Daoy (cell line): ENCODE data around the gene ABHD5. TPM values are rescaled to one million over a fixed set of nuclear protein-coding genes. Genes with fewer than 3 reads are reported as not detected.
A peak's percentile ranks its signal among the peaks of the same experiment; 100 is the strongest.

Experiments used
- DNase-seq: peaks from one replicate; pipeline ENCODE4 v3.0.0-alpha.2; 2015; ENCODE audit warnings: low read depth
- total RNA-seq: library from RNA; depleted of rRNA; stranded (reverse); fragments of >200 nt; shearing (Covaris generic); gene quantifications from 2 replicates; pipeline ENCODE4 v1.2.3, GENCODE V29; 2014

Gene ABHD5
- total RNA-seq, 1 experiment from 2014 or later: 33.4 TPM

GRCh38 chr3:43718296-43718695, 27.6 kb downstream of the ABHD5 start:
- DNase-seq: no peak

GRCh38 chr3:43723121-43723734, 32.5 kb downstream of the ABHD5 start:
- DNase-seq: no peak

GRCh38 chr3:43726521-43726920, 35.8 kb downstream of the ABHD5 start:
- peak; percentile 23 for DNase-seq

- peak; percentile 18 for DNase-seq
Measured at GRCh38 chr3:43727930-43728329, 37.2 kb downstream of the ABHD5 start.

GRCh38 chr3:43728476-43728875, 37.7 kb downstream of the ABHD5 start:
- no peak for DNase-seq

- DNase-seq: no peak
Measured at GRCh38 chr3:43728947-43729346, 38.2 kb downstream of the ABHD5 start.

DNA sequence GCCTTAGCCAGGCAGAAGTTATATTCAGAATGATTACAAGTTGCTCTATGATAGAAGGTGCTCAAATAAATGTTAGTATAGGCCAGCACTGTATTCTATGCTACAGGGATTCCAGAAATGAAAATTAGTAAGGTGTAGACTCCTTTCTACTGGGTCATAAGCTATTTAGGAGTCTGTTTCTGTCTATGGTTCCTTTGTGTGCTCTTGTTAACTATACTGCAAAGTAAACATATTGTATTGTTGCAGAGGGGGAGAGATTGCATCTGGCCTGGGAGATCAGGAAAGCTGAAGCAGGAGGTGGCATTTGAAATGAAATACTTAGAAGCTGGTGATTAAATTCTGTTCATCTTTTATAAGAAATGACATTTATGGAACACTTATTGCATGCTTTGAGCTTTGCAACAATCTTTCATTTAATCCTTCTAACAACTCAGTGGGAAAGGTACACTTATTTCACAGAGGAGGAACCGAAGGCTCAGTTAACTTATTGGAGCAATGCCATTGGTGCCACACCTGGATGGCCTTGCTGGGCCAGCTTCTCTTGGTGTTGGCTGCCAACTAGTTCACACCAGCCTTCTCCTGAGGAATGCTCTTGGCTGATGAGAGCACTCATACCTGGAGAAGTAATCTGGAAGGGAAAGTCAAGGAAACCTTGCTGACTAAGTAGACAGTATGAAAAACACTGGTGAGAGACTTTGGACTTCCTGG, 39.1 kb downstream of the ABHD5 start:
- DNase-seq: no peak

GRCh38 chr3:43732747-43733425, 42.1 kb downstream of the ABHD5 start:
- no peak for DNase-seq

DNA sequence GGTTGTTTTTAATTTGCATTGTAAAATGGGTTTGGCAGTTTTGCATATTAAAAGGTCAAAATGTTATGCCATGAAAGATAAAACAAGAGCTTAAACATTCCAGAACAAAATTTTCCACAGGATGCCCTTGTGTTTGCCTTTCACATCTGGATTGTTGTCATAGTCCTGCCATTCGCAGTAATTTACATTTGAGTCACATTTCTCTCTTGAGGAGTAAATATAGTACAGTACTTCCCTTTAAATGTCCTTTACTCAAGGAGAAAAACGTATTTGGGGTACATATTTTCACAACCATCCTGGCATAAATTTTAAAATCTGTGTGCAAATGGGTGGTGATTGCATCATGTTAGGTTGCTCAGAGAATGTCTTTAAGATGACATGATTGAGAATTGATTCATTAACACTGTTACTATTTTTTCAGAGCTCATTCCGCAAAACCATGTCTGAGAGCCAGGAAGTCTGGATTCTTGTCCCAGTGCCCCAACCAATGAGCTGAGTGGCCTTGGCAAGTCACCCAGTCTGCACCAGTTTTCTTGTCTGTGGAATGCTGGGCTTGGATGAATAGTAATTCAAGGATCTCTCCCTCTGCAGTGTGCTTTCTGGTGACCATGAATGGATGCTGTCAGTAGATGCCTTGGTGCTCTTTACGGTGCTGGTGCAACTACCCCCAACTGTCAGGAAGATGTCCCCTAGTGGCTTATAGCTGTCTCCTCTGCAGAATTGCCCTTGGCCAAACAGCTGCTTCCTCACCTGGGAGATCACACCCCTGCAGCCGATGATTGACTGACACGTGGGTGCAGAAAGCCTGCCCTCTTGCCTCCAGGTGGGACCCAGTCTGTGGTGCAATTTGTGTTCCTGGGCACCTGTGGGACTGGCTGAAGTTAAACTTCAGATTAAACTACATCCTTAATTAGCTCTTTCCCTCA, 43.0 kb downstream of the ABHD5 start:
- no peak for DNase-seq

DNA sequence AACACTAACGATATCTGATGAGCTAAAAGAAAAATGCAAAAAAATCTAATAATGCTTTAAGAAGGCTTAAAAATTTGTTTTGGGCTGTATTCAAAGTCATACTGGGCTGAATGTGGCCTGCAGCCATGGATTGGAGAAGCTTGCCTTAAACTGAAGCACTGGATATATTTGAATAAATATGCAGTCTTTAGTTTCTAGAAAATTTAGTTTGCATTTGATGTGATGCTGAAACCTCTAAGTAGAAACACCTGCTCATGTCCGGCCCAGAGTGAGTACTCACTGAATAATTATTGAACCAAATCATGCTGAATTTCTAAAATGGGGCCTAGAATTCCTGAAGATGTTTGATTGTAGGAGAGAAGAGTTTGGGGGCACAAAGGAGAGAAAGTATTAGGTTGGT, 43.9 kb downstream of the ABHD5 start:
- DNase-seq: no peak

DNA sequence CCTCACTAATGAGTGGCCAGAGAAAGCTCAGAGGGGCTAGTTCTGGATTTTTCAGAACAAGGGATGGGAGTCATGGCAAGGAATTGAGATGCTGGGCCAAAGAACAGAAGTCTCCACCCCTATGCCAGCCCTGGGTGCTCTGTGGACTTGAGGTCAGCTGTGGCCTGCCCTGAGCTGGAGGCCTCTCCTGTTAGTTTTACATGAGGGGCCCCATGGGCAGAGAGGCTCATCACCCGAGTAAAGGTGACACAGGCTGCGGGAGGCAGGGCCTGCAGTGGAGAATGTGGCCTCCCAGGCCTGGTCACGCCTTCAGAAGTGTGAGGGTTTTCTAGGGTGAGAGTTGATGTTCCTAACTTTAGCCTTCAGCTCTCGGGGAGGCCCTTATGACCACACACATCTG, 44.9 kb downstream of the ABHD5 start:
- no peak for DNase-seq

GRCh38 chr3:43736558-43737440, 46.1 kb downstream of the ABHD5 start:
- DNase-seq: peak; percentile 64

- no peak for DNase-seq
Measured at GRCh38 chr3:43738305-43738704, 47.6 kb downstream of the ABHD5 start.

DNA sequence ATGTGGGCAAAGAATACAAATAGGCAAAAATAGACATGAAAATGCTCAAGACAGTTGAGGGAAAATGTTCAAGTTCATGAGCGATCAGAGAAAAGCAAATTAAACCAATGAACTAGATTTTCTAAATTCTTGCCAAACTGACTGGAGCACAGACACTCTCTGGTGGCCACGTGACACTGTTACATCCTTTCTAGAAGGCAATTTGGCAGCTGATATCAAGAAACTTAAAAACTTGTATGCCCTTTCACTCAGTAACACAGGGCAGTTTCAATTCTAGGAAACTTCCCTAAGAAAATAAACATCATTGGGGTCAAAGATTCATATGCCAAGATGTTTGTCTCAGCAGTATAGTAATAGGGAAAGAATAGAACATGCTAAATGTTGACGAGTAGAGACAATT, 52.2 kb downstream of the ABHD5 start:
- no peak for DNase-seq

DNA sequence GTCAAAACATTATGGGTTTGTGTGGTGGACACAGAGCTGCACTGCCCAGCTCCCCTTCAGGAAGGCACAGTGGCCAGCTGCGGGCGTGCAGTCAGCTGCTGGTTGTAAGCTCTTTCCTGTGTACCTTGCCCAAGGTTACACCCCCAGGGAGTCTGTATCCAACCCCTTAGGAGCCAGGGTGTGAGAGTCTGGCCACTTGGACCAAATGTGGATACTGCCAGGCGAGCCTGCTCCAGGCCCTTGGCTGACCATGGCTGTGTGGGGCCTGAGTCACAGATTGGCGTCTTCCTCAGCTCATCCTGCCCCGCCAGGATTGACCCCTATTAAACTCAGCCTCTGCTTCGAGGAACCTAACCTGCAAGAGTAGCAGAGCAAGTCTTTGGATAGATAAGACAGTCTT, 56.9 kb downstream of the ABHD5 start:
- no peak for DNase-seq

DNA sequence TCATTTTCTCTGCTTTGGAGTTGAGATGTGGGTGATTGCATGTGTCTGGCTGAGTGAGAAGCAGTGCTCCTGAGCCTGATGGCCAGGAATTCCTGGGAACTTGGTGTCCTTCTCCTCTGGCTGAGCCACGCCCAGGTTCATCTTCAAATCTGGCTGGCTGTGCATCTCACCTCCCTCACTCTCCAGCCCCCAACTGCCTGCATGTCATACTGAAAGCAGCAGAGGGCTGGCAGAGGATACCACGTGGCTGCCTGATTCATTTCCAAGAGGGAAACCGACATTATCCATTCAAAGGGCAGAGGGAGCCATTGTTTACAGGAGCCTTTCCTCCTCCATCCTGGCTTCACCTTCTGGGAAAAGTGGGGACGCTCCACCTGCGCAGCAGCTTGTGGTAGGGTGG, 57.4 kb downstream of the ABHD5 start:
- peak; percentile 63 for DNase-seq

DNA sequence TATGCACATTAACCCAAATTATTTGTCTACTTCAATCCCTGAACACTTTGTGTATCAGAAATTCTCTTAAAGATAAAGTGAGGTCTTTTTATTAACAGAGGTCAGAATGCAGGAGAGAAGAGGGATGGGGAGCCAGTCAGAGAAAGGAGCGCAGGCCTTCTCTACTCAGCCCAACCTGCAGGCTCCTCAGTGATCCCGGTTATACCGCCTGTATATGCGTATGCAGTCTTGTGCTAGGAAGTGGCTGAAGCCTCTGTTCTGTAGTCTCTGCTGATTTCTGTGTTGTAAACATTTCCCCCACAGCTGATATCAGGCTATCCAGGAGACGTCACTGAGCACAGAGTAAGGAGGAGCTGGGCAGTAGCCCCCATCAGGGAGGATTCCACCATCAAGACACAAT, 57.9 kb downstream of the ABHD5 start:
- DNase-seq: no peak

DNA sequence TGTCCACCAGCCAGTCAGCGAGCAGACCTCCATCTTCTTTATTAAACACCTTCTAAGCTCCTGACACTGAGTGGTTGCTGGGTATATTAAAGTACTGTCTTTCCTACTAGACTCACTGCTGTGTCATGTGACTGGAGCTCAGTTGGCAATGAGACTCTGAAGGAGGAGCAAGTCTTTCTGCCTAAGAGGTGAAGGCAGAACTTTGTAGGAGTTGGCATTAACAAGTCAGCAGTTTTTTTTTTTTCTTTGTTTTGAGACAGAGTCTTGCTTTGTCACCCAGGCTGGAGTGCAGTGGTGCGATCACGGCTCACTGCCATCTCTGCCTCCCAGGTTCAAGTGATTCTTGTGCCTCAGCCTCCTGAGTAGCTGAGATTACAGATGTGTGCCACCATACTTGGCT, 62.2 kb downstream of the ABHD5 start:
- DNase-seq: no peak

DNA sequence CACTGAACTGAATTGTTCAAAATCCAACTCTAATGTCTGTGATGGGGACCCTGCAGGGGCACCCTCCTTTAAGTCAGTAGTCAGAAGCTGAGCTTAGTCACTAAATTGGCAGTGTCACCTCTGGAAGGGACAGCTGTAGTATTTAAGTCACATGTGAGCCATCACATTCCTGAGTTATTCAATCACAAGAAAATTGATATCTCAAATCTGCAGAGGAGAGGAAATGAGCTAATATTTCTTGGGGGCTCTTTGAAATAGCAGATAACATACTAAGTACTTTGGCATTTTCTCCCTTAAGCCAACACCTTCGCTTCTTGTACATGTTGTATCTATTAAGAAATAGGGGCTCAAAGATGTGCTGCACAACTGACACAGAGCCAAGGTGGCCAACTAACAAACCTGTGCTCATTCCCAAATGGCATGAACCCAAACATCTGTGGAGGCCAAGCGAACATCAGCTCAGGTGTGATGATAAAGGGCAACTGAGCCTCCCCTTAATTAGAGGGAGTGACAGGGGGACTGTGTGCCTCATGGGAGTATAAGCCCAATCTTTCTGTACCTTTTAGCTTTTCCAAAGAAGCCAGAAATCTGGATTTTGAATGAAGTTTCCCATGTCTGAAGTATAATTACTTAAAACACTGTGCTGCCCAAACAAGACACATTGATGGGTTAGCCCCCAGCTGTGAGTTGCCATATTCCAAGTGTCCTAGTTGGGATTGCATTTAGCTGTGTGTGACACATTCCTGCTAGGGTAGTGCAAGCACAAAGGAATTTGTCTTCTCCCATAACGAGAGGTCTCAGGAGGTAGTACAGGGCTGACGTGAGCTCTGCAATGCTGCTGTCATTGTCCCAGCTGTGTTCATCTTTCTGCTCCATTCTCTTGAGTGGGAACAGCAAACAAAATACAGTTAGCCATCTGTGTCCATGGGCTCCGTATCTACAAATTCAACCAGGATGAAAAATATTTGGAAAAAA, 63.3 kb downstream of the ABHD5 start:
- peak; percentile 61 for DNase-seq
